ENCODE measurements around the gene ARHGAP21.
"Not testable (repeated sequence)": the region's sequence is repeated elsewhere in the genome, so short reads cannot be mapped to it uniquely, and the experiment has no call there.

ARHGAP21 gene

DNA sequence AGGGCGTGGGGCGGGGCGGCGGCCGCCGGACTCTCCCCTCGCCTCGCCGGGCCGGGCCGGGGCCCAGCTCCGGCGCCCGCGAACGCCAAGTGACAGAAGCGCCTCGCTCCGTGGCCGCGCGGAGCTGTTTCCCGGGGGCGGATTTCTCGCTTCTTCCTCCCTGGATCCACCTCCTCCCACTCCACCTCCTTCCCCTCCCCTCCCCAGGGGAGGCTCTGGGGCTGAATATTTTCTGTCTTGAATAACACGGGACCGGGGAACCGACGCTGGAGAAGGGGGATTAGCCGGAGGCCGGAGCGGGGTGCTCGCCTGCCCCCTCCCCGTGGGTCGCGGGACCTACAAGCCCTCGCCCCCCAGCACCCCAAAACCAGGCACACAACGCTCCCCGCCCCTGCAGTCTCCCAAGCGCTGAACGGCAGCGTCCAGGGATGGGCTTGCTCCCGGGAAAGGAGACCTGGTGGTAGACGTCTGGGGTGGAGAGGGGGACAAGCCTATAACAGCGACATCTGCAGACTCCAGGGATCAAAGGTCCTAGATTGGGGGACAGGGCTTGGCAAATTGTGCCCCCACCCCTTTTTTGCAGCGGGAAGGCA lies at the start of gene ARHGAP21:
ARHGAP21 (minus strand) TSS at position 100 of the 593 bp plus-strand sequence. CDS start 1,988 bp downstream, outside the sequence.
- peak within 1 kb of the TSS; percentile 87 for H3K4me3 ChIP-seq (ENCODE audit: low read depth, low read length)
- DNase-seq (ENCODE audit: low read depth) = no peak

GRCh38 chr10:24771943-24772694 lies 48.4 kb upstream of the ARHGAP21 start:
- no peak for DNase-seq (ENCODE audit: low read depth)
- no peak overlapping the region for H3K4me3 ChIP-seq (ENCODE audit: low read depth, low read length)

DNA sequence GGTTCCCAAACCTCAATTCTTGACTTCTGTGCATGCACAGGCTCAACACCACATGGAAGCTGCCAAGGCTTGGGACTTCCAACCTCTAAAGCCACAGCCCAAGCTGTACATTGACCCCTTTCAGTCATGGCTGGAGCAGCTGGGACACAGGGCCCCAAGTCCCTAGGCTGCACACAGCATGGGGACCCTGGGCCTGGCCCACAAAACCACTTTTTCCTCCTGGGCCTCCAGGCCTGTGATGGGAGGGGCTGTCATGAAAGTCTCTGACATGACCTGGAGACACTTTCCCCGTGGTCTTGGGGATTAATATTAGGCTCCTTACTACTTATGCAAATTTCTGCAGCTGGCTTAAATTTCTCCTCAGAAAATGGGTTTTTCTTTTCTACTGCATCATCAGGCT lies 41.3 kb upstream of the ARHGAP21 start:
- not testable (repeated sequence) for DNase-seq (ENCODE audit: low read depth); H3K4me3 ChIP-seq (ENCODE audit: low read depth, low read length)

DNA sequence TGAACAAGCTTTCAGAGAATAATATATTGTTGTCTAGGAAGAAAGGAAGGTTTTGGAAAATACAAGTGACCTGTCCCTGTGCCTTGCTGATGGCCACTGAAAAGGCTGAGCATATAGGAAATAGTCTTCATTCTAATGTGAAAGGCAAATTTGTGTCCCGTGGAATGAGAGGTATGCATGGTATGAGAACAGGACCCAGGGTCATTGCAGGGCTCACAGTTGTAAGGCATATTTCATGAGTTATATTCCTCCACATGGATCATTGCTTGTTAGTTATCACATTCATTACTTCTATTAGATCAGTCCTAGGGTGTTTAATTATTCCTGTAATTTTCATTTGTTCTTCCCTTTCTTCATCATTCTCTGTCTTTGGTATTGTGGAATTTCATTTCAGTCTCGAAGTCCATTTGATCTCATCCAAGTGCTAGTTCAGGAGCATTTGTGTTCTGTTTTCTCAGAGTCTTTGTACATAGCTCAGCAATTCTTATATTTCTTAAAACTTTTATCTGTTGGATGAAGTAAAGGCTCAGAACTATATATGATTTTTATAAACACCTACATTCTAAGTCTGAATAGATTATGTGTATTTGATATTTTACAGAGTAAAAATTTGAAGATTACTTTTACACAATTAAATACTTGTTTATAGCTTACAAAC lies 39.4 kb upstream of the ARHGAP21 start:
- peak; percentile 4 for DNase-seq (ENCODE audit: low read depth)
- no peak overlapping the region for H3K4me3 ChIP-seq (ENCODE audit: low read depth, low read length)

DNA sequence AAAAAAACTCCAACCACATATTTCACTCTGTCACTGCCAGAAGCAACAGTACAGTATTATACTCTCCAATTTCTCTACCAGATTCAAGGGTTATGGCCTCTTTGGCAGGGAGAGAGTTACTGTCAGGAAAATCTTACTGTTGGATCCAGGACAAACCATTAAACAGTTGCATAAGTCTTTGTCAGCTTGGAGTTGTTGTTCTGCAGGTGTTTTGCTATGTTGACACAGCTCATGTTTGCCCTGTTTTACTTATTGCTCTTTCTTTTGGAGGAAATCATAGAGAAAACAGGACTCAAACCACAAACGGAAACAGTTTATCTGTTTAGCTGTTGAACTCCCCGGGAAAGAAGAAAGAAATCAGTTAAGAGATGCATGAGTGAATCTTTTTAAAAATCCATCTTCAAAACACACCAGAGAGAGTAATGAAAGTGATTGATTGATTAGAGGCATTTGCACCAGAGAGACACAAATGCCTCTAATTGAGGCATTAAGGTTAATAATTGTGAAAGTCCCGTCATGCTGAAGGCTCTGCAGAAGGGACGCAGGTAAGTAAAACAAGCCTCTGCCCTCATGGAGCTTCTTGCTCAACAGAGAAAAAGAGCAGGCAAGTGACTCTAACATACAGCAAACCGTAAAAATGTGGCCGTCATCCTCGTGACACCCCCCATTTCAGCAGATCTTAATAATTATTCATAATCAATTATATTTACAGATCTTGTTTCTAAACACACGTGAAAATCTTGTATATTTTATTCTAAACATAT lies 38.7 kb upstream of the ARHGAP21 start:
- H3K4me3 ChIP-seq (ENCODE audit: low read depth, low read length) = no peak overlapping the region
- peak; percentile 3 for DNase-seq (ENCODE audit: low read depth)

DNA sequence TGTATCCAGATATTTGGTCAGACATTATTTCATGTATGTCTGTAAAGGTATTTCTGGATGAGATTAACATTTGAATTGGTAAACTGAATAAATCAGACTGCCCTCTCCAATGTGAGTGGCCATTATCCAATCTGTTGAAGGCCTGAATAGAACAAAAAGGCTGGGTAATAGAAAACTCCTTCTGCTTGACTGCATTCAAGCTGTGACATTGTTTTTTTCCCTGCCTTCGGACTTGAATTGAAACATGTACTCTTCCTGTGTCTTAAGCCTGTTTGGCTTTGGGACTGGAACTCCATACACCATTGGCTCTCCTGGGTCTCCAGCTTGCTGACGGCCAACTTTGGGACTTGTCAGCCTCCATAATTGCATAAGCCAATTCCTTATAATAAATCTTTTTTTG lies 36.0 kb upstream of the ARHGAP21 start:
- DNase-seq (ENCODE audit: low read depth) = no peak
- no peak overlapping the region for H3K4me3 ChIP-seq (ENCODE audit: low read depth, low read length)

- H3K4me3 ChIP-seq (ENCODE audit: low read depth, low read length); DNase-seq (ENCODE audit: low read depth): not testable (repeated sequence)
These were observed 34.6 kb upstream of the ARHGAP21 start for GRCh38 chr10:24758254-24758653.

DNA sequence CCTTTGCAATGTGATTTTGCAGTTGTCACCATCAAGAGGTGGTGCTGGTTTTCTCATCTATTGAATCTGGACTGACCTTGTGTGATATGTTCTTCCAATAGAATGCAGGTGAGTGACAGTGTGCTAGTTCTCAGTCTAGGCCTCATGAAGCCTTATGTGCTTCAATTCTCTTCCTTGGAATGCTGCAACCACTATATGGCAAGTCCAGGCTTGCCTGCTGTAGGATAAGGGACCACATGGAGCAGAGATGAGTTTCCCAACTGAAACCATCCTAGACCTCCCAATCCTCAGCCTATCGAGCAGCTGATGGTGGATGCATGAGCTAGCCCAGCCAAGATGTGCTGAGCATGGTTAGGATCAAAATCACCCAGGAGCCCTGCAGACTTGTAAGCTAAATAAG lies 32.6 kb upstream of the ARHGAP21 start:
- DNase-seq (ENCODE audit: low read depth) = no peak
- no peak overlapping the region for H3K4me3 ChIP-seq (ENCODE audit: low read depth, low read length)

DNA sequence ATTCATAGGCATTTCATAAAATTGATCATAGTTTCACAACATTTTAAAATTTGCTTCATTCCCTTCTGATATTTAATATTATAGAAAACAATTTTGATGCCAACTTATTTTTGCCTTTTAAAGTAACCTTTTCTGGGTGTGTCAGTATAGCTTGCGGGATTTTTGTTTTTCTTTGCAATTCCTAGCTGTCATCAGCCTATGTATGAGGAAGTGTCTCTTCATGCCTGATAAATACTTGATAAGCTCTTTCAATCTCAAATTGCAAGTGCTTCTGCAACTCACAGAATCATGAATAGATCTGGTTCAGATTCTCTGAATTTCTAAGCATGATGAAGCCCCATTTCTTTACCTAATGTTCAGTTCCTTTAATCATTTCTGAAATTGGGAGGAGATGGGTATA lies 28.0 kb upstream of the ARHGAP21 start:
- DNase-seq (ENCODE audit: low read depth) = no peak
- no peak overlapping the region for H3K4me3 ChIP-seq (ENCODE audit: low read depth, low read length)

GRCh38 chr10:24750695-24751094 lies 27.0 kb upstream of the ARHGAP21 start:
- no peak for DNase-seq (ENCODE audit: low read depth)
- H3K4me3 ChIP-seq (ENCODE audit: low read depth, low read length) = no peak overlapping the region

DNA sequence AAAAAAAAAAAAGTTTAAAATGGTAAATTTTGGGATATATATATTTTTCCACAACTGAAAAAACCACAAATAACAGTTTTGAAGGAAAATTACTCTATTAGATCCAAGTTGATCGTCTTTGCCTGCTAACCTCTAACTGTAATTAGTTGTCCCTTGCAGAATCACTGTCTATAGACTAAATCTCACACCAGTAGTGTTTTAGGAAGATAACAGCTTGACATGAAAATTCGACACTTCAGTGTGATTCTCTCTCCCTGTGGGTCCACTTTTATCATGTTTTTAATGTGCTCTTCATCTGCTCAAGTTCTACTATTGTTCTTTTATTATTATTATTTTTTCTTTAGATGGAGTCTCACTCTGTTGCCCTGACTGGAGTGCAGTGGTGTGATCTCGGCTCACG lies 24.5 kb upstream of the ARHGAP21 start:
- H3K4me3 ChIP-seq (ENCODE audit: low read depth, low read length) = no peak overlapping the region
- DNase-seq (ENCODE audit: low read depth) = no peak

- DNase-seq (ENCODE audit: low read depth) = no peak
- H3K4me3 ChIP-seq (ENCODE audit: low read depth, low read length) = no peak overlapping the region
These were observed 21.3 kb upstream of the ARHGAP21 start for GRCh38 chr10:24744946-24745345.

DNA sequence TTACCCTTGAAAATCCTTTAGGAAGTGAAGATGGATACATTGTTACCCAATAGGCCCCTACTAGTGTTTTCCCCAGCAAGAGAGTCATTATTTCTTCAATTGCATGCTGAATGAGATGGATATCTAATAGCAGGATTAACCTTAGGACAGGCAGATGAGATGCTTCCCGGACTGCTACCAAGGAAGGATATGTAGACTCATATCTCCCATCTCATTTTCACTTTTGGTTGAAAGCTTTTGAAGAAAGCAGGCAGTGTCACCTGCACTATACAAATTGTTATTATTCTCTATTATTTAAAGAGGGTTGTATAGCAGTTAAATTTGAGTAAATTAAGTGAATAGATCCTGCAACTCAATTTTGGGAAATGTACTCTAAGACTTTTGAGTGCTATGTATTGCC lies 17.0 kb upstream of the ARHGAP21 start:
- DNase-seq (ENCODE audit: low read depth) = no peak
- H3K4me3 ChIP-seq (ENCODE audit: low read depth, low read length) = no peak overlapping the region

DNA sequence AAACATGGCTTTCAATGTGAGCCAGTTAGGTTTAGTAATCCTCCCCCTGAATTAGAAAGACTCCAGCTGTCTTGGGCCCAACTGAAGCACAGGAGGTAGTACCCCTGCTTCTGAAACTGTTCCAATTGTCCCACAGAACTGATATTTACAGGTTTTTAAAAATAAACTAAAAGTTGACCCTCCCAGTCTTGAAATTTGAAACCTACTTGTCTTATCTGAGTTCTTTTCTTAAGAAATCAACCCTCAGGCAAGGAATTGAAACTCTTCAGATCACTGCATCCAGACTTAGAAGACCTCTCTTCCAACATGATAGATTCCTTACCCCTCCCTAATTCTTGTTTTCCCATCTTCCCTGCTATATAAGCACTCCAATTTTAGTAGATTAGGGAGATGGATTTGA lies 13.3 kb upstream of the ARHGAP21 start:
- H3K4me3 ChIP-seq (ENCODE audit: low read depth, low read length) = no peak overlapping the region
- DNase-seq (ENCODE audit: low read depth) = no peak

- H3K4me3 ChIP-seq (ENCODE audit: low read depth, low read length) = no peak overlapping the region
- DNase-seq (ENCODE audit: low read depth) = no peak
These were observed 8.3 kb upstream of the ARHGAP21 start for GRCh38 chr10:24731942-24732341.

DNA sequence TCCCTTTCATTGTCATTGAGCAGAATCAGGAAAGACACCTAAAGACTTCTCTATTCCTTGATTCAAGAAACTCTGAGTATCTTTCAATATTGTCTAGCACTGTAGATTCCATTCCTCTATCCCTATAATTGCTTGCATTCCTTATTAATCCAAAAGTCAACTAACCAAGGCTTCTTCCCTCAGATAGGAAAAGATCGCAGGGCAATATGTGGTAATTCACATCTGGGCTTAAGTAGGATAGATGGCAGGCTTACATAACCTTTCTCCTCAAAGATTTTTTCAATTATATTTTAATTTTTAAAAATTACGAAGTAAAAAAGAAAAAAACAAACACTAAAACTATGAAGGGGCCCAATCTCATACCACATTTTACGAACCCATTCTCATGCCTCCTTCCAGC lies 7.1 kb upstream of the ARHGAP21 start:
- H3K4me3 ChIP-seq (ENCODE audit: low read depth, low read length) = no peak overlapping the region
- no peak for DNase-seq (ENCODE audit: low read depth)

DNA sequence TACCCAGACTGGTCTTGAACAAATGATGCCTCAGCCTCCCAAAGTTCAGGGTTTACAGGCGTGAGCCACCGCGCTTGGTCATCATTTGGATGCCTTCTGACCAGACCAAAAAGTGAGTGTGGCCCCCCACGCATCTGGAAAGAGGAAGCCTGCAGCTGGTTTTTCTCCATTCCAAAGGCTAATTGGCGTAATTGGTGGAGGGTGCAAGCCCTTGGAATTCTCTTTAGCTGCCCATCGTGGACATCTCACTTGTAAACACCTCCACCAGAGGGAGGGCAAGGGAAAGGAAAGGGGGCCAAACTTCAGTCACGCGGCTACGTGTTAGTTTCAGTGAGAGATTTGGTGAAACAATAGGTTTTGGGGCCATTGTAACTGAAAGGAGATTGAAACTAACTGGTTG lies 4.1 kb upstream of the ARHGAP21 start:
- H3K4me3 ChIP-seq (ENCODE audit: low read depth, low read length) = no peak overlapping the region
- DNase-seq (ENCODE audit: low read depth) = no peak

DNA sequence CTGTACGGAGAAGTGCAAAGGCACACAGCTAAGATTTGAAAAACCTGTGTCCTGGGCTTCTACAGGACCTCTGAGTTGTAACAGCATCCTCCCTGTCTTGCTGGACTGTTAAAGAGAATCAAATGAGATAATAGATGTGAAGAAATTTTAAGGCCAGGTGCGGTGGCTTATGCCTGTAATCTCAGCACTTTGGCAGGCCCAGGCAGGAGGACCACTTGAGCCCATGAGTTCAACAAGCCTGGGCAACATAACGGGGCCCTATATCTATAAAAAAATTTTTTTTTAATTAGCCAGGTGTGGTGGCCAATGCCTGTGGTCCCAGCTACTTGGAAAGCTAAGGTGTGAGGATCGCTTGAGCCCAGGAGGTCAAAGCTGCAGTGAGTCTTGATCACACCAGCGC lies 2.9 kb upstream of the ARHGAP21 start:
- no peak for DNase-seq (ENCODE audit: low read depth)
- no peak overlapping the region for H3K4me3 ChIP-seq (ENCODE audit: low read depth, low read length)

DNA sequence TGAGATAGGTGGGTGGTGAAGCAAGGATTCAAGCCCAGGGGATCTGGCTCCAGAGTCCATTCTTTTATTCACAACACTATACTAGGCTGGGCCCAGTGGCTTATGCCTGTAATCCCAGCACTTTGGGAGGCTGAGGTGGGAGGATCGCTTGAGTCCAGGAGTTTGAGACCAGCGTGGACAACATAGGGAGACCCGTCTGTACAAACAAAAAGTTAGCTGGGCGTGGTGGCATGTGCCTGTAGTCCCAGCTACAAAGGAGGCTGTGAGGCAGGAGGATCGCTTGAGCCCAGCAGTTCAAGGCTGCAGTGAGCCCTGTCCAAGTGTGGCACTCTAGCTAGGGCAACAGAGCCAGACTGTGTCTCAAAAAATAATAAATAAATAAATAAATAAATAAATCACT lies 2.3 kb upstream of the ARHGAP21 start:
- not testable (repeated sequence) for DNase-seq (ENCODE audit: low read depth); H3K4me3 ChIP-seq (ENCODE audit: low read depth, low read length)
